Activated T-cell treated with anti-CD3 and anti-CD28 coated beads for 1 hour (primary cell): ENCODE results near the gene GDF10.

Source experiments
- DNase-seq: peaks from one replicate; pipeline ENCODE4 v3.0.0-alpha.2; 2020; ENCODE audit warnings: low read depth

The GDF10 gene

DNA sequence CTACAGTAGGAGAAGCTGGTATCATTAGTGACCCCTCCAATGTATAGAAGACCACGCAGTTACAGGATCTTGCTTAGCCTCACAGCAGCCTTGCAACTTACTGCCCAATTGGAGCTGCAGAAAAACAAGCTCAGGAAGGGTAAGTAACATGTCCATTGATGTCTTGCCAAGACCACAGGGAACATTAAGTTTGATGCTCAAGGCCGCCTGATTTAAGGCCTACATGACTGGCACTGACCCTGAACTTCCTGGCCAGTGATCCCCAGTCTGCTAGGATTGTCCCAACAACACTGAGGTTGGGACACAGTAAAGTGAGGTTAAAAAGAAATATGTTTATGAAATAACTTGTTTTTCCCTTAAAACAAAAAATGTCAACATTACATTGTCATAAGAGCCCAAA lies 15.4 kb downstream of the GDF10 start:
- no peak for DNase-seq

DNA sequence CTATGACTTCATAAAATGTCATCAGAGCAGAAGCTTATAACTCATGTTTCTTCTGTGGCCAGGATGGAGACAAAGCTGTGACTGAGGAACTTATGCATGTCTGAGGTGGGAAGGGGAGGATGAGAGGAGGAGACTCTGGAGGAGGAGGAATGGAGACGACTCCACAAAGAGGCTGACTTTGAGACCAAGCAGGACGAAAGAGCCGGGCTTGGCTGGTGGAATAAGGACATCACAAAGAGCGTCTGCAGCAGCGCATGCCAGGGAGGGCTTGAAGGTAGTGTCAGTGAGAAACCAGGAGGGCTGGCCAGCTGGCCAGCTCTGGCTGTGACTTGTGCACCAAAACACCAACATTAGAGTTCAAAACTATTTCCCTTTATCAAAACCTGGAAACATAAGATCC lies 16.1 kb downstream of the GDF10 start:
- DNase-seq = no peak

DNA sequence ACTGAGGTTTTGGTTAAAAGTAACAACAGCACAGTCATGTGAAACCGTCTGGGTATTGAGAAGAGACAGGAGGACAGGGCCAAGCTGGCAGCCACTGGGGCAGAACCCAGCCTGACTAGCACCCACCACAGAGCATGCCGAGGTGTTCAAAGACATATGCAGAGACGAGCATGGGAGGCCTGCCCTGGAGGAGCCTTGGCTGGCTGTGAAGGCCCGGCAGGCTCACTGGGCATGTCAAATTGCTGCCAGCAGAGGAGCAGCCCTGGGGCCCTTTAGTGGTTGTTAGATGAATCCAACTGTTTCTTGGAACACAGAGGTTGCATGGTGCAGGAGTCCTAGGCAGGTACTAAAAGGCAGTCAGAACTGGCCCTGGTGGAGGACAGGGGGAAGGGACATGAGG lies 17.3 kb downstream of the GDF10 start:
- DNase-seq = no peak

DNA sequence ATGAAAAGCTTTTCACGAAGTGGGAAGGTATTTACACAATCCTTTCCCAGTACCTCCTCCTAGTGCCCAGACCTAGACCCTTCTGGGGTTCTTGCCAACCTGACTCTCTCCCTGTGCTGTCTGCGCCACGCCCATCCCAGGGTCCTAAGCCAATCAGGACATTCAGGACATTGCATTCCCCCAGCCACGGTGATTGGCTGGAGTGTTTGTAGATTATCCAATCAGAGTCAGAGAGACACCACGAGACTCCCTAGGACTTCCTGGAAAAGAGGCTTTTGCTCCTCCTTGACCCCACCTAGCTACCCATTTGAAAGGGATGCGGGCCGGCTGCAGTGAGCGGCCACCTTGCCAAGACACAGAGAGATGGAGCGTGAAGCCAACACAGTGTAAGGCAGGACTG lies 18.7 kb downstream of the GDF10 start:
- DNase-seq = no peak

DNA sequence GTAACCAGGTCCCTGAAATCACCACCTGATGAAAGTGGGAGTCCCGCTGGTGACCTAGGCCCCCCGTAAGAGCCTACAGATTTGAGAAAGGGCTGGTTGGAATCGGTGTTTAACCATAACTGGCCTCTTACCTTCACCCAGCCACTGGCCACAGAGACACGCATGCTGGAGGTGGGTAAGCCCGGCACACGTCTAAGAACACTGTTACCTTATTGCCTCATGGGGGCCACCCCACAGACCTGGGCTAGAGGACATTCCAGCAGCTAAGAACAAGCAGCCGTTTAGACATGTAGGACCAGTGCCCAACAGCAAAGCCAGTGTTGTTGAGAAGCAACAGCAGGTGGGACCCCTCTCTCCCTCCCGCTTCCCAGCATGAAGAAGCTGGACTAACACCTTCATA lies 19.8 kb downstream of the GDF10 start:
- no peak for DNase-seq

DNA sequence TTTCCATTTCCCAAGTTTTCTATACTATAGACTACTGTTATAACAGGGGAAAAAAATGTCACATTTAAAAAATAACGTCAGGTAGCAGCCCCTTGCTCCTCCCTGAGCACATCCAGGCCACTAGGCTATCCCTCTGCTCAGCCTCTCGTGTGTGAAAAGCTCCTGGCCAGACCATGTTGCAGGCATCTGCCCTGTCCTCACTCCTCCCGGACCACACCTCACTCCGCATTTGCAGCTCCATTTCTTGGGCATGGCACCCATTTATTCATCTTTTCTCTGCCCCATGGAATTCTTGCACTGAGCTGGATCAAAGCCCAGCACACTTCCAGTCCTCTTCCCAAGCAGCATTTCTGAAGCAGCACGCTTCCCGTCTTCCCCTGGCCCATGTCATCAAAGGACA lies 20.8 kb downstream of the GDF10 start:
- DNase-seq = no peak

DNA sequence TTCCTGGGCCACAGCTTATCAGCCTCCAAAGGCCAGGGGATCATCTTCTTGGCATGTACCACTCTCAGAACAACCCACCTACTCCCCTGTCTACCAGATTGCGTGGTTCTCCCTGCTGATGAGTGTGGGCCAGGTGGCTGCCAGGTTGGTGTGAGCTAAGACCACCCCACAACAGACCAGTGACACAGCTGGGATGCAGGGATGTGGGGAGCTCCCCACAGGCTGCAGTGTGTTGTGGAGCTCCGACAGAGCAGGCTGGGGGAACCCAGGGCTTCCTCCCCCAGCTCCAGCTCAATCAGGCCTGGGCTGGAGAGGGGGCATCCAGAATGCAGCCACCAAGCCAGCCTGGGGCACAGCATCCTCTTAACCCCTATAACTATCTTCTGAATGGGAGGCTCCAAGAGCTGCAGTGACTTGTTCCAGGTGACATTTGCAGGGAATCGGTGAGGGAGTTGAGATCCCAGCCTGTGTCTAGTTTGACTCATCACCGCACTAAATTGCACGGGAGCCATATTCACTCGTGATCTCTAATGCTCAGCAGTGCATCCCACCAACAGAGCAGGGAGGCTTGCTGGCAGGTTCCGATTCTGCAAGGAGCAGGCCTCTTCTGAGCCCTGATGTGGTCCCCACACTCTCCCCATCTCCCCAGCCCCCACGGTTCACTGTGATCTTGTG lies 21.7 kb downstream of the GDF10 start:
- no peak for DNase-seq

DNA sequence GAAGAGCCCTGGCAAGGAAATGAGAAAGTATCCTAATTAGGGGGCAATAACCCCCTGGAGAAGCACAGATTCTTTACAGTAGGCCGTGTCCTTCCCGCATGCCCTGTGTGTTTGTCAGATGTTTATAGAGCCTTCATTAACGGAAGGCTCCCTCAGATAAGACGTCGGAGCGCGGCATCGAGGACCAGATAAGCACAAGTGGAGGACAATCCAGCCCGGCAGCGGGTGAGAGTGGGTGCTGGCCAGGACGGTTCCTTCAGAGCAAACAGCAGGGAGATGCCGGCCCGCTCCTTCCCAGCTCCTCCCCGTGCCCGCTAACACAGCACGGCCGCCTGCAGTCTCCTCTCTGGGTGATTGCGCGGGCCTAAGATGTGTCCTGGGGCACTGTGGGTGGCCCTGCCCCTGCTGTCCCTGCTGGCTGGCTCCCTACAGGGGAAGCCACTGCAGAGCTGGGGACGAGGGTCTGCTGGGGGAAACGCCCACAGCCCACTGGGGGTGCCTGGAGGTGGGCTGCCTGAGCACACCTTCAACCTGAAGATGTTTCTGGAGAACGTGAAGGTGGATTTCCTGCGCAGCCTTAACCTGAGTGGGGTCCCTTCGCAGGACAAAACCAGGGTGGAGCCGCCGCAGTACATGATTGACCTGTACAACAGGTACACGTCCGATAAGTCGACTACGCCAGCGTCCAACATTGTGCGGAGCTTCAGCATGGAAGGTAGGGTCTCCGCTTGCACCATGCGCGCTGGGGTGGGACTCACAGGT lies 22.5 kb downstream of the GDF10 start, which contains the start of gene GDF2:
TSS of gene GDF2 (plus strand) at position 155 of the 762 bp plus-strand sequence. CDS start at position 370, 215 bp downstream.
- no peak for DNase-seq

DNA sequence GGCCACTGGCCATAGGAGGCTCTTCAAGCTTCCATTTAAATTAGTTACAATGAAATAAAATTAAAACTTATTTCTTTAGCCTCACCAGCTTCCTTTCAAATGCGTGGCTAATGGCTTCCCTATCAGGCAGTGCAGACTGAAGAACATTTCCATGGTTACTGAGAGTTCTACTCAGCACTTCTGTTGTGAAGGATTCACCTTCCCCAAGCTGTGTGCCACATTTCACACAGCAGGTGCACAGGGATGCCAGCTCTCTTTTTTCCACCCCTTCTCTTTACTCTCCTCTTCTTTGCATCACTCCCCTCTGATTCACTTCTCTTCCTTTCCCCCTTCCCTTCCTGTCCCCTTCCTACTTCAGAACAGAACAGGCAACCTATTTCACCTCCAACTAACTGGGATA lies 23.1 kb downstream of the GDF10 start:
- no peak for DNase-seq

DNA sequence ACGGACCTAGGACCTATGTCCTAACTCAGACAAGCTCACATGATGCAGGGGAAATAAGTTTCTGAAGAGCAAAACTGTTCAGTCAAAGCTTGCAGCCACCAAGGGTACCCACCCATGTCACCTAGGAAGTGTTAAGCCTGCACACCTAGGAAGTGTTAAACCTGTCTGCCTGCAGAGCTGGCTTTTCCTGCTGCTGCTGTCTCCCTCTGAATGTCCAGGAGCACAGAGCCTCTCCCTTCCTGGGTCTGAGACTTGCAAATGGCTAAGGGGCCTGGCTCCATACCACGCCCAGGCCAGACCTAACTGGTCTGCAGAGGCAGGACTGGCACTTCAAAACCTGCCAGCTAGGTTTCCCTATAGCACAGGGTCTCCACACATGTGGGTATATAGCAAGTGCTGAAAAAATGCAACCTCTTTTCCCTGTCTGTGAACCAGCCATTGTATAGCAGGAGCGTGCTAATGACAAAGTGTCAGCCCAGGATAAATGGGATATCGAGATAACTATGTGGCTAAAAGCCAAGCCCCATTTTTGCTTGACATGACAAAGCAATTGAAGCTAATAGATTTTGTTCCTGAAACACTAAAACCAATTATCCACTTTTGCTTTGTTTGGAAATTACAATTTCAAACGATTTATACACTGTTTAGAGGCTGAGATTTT lies 23.8 kb downstream of the GDF10 start:
- DNase-seq = no peak

DNA sequence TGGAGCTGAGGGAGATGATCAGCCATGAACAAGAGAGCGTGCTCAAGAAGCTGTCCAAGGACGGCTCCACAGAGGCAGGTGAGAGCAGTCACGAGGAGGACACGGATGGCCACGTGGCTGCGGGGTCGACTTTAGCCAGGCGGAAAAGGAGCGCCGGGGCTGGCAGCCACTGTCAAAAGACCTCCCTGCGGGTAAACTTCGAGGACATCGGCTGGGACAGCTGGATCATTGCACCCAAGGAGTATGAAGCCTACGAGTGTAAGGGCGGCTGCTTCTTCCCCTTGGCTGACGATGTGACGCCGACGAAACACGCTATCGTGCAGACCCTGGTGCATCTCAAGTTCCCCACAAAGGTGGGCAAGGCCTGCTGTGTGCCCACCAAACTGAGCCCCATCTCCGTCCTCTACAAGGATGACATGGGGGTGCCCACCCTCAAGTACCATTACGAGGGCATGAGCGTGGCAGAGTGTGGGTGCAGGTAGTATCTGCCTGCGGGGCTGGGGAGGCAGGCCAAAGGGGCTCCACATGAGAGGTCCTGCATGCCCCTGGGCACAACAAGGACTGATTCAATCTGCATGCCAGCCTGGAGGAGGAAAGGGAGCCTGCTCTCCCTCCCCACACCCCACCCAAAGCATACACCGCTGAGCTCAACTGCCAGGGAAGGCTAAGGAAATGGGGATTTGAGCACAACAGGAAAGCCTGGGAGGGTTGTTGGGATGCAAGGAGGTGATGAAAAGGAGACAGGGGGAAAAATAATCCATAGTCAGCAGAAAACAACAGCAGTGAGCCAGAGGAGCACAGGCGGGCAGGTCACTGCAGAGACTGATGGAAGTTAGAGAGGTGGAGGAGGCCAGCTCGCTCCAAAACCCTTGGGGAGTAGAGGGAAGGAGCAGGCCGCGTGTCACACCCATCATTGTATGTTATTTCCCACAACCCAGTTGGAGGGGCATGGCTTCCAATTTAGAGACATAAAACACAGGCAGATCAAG lies 25.6 kb downstream of the GDF10 start:
- no peak for DNase-seq

DNA sequence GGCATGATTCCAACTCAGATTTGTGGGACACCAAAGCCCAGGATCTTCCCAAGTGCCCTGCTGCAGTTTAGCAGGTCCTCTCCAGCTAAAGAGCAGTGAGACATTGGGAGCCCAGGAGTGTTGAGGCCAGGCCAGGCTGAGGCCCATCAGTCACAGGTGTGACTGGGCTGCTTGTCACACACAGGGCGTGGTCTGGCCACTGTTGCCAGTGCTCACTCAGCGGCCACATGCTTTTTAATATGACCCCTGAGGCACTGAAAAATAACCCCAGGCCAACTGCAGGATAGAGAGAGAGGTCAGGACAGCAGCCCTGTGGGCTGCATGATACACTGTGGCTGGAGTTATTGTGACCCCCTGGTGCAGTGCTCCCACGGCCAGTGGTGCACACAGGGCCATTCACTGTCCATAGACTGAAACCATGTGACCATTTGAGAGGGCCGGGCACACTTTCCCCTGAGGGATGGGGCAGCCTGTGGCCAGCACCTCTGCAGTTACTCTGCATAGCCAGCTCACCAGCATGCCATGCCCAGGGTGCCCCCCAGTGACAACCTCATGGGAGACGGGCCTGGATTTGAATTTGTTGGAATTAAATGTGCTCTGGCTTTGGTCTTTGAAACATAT lies 26.4 kb downstream of the GDF10 start:
- DNase-seq = no peak

DNA sequence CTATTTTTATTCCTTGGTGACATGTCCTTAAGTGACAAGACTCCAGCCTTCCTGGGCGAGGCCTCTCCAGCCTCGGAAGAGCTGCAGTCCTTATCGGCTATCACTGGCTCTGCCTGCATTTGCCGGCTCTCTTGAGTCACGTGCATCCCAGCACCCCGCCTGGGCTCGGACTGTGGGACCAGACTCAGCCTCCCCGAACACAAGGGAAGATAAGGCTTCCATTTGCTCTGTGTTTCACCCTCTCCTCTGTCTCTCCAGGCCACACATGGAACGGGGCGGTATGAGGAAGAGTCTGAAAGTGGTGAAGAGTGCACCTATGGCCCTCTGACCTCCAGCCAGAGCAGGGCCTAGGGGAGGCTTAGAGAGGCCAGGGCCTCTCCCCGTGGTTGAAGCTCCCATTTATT lies 26.9 kb downstream of the GDF10 start:
- DNase-seq = no peak

DNA sequence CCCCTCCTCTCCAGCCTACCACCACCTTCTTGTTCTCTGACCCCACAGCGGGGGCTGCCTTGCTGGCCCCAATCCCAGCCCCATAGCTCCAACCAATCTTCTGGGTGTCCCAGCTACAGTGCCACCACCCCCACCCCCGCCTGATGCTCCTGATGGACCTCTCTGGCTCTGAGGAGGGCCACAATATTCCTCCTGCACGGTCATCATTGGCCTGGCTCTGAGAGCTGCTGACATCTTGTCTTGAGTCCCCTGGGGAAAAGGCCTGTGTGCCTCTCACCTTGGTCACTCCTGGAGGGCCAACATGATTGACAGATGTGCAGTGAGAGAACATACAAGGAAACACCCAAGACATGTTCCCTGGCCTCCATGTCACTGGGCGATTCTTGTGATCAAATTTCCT lies 29.9 kb downstream of the GDF10 start:
- DNase-seq = no peak

DNA sequence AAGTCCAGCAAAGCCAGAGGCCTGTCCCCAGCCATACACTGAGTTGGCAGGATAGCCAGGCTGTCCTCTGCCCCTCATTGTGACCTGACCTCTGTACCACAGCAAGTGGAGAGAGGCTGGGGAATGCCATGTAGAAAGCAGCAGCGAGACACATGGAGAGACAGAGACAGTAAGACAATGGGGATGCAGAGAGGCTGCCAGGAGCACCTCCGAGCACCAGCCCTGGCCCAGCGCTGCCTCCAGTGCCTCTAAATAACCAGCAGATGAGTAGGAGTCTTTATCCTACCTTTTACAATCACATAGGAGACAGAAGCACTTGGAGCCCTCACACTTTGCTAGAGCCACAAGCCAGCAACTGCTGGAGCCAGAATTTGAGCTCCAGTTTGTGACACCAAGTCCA lies 30.4 kb downstream of the GDF10 start:
- no peak for DNase-seq

DNA sequence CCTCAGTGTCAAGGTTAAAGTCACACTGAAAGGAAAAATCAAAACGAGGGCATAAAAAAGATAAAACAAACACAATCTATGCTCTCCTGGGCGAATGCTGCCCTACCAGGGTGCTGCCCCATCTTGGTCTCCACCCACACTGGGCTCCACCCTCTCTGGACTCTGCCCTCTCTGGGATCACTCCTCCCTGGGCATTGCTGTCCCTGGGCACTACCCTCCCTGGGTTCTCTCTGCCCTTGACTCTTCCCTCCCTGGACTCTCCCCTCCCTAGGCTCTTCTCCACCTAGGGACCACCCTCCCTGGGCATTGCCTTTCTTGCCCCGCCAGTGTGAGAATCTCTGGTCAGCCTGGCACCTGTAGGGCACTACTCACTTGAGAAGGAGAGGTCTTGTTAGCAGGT lies 30.8 kb downstream of the GDF10 start:
- no peak for DNase-seq

DNA sequence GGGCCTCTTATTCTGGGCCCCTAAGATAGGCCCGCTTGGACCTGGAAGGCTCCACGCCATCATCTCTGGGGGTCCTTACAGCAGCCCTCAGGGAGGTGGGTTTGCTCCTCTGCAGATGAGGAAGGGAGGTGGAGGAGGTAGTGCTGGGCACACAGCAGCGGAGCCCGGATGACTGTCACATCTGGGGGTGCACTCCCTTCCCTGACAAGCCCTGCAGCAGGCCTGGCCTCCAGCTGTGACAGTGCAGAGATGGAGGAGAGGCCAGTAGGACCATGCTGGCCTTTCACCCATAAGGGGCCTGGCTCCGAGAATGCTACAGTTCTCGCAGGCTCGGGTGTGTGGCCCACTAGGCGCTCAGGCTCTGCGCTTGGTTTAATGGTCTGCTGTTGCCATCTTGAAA lies 31.5 kb downstream of the GDF10 start:
- DNase-seq = no peak

DNA sequence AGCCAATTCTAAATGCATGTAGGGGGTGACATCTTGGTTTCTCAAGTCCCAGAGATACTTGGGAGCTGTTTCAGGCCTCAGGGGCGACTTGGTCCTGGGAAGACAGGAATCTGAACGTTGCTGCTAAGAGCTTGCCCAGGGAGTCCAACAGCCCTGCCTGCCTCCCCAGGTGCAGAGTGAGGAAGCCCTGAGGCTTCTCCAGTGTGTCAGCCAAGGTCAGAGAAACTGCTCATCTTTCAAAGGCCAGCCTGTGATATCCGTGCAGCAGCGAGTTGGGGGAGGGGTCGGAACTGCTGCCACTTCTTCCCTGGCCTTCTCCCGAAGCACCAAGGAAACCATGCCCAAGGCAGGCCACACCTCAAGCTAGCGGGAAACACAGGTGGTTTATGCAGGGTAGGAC lies 32.0 kb downstream of the GDF10 start:
- DNase-seq = no peak

DNA sequence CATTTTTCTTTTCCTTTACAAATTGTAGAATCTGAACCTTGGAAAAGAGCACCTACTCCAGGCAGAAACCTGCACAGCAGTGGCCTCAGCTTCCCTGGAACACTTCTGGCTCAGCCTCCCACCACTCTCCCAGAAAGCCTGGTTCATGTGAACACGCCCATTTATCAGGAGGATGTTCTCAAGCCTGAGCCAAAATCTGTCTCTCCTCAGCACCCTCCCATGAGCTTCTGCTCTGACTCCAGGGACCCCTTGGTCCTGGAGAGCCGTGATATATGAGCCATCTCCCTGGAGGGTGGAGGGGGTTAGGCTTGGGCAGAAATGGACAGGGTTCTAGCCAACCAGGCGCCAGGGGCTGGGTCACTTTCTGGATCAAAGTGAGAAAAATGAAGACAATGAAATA lies 32.4 kb downstream of the GDF10 start:
- no peak for DNase-seq

DNA sequence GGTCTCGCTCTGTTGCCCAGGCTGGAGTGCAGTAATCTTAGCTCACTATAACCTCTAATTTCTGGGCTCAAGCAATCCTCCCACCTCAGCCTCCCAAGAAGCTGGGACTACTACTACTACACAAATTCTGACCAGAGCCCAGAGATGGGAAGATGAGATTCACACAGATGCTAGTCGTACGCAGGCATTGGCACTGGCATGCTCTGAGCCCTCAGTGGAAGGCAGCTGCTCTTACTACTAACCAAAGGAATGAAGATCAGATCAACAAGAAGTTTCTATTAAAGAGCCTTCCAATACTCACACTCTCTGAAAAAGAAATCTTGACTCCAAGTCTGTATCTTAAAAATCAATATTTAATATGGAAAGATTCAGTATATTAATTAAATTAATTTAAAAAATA lies 32.9 kb downstream of the GDF10 start:
- no peak for DNase-seq

DNA sequence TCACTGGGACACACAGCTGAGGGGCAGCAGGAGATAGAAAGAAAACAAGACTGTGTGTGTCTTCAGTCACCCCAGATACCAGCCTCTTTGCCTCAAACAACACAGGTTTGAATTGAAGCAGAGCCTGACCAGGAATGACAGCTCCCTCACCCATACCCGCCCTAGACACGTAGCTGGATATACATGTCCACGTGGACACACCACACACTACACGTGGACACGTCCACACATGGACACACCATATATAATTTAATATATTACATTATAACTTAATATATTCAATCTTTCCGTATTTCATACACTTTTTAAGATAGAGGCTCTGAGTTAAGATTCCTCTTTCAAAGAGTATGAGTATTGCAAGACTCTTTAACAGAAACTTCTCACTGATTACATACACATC lies 33.5 kb downstream of the GDF10 start:
- no peak for DNase-seq
